GM12873 (cell line): ENCODE results near the gene SLC12A7.

Experiments
- TF ChIP-seq, protein P1 (sequence below): IDR thresholded peaks from 2 replicates; pipeline ENCODE4 v1.5.1; 2012; ENCODE audit warnings: low read depth, mild to moderate bottlenecking, moderate library complexity, low read length, control low read depth; ENCODE audit not compliant: insufficient read depth; ENCODE audit errors: missing control alignments

The SLC12A7 gene

GRCh38 chr5:1111727-1112289 is at the start of gene SLC12A7:
Gene SLC12A7 (minus strand): TSS chr5:1112063. CDS start chr5:1111991, 72 bp downstream.
- TF ChIP-seq, protein P1, sequence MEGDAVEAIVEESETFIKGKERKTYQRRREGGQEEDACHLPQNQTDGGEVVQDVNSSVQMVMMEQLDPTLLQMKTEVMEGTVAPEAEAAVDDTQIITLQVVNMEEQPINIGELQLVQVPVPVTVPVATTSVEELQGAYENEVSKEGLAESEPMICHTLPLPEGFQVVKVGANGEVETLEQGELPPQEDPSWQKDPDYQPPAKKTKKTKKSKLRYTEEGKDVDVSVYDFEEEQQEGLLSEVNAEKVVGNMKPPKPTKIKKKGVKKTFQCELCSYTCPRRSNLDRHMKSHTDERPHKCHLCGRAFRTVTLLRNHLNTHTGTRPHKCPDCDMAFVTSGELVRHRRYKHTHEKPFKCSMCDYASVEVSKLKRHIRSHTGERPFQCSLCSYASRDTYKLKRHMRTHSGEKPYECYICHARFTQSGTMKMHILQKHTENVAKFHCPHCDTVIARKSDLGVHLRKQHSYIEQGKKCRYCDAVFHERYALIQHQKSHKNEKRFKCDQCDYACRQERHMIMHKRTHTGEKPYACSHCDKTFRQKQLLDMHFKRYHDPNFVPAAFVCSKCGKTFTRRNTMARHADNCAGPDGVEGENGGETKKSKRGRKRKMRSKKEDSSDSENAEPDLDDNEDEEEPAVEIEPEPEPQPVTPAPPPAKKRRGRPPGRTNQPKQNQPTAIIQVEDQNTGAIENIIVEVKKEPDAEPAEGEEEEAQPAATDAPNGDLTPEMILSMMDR: no peak

GRCh38 chr5:1161108-1161832 is 49.4 kb upstream of the SLC12A7 start:
- TF ChIP-seq, protein P1: no peak

DNA sequence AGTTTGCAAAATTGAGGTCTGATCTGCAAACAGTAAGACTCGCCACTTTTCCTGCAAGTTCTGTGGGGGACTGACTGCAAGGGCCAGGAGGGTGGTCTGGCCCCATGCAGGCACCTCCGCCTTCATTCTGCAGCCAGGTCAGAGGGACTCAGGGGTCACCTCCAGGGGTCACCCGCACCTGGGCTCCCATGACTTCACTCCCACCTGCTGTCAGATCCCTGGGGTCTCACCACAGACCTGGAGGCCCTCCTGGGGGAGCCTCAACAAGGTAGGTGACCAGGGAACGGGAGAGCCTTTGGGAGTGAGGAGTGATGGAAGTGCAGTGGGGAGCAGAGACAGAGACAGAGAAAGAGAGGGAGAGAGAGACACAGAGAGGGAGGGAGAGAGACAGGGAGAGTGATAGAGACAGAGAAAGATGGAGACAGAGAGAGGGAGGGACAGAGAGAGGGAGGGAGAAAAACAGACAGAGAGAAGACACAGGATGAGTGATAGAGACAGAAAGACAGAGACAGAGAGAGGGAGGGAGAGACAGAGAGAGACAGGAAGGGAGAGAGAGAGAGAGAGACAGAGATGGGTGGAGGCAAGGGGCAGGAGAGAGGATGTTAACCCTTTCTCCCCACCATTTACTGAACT is 48.0 kb upstream of the SLC12A7 start:
- TF ChIP-seq, protein P1: no peak

GRCh38 chr5:1159341-1159675 is 47.4 kb upstream of the SLC12A7 start:
- TF ChIP-seq, protein P1: no peak

DNA sequence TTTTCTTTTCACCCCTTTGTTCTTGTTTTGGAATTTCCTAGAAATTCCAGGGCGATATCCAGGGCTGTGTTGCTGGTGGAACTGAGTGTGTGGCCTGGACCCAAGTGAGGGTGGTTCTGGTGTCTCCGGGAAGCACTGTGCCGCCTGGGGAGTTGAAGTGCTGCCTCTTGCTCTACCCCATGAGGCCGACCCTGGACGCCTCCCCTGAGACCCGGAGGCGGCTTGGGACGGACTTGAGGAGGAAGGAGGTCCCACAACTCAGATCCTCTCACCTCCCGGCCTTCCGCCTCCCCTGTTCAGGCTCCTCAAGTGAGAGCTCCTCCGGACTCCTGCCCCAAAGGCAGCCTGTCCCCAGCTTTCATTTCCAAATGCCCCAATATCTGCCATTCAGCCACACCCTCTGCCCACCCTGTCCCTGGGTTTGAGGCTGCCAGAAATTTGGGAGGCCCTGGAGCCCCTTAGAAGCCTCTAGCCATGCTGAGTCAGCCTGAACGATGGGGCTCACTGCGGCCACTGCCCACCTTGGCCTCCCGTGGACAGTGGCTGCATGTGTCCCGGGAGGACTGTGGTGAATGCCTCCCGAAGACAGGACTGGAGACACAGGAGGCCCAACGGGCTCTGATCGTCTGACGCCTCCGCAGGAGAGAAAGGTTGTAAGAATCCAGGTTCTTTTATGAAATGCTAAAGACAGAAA is 46.9 kb upstream of the SLC12A7 start:
- TF ChIP-seq, protein P1: no peak

- TF ChIP-seq, protein P1: no peak
Observed at GRCh38 chr5:1156754-1157460, 45.0 kb upstream of the SLC12A7 start.
